Psoas muscle (tissue), 8 donors: ENCODE results near the gene KYAT1. TPM values are rescaled to one million over a fixed set of nuclear protein-coding genes. Genes with fewer than 3 reads are reported as not detected.

ENCODE experiments used
- ATAC-seq, 4 donors: fragments of 200-7000 bp; cut with Tn5 transposase; one replicate each; pipeline ENCODE4 v1.9.1; 2020; ENCODE audit warnings: moderate library complexity in 3 of 4, mild to moderate bottlenecking in 2 of 4
- DNase-seq, 2 donors: peaks; one replicate each; pipeline ENCODE4 v3.0.0-alpha.2; 2020
- H3K27ac ChIP-seq: fragments of 200-600 bp; one replicate; pipeline ENCODE4 v1.8.0; 2022
- H3K27me3 ChIP-seq, 3 donors: fragments of 200-600 bp in 1 of 3; one replicate each; pipeline versions ENCODE4 v1.6.1 to v1.8.0; 2013 to 2022; ENCODE audit warnings: low read length in 2 of 3, mild to moderate bottlenecking in 2 of 3, moderate library complexity in 1 of 3; ENCODE audit not compliant: insufficient read depth in 3 of 3
- H3K36me3 ChIP-seq, 2 donors: fragments of 200-600 bp in 1 of 2; one replicate each; pipeline versions ENCODE4 v1.6.1 to v1.8.0; 2013 to 2022; ENCODE audit warnings: low read depth in 1 of 2, mild to moderate bottlenecking in 1 of 2, moderate library complexity in 1 of 2; ENCODE audit not compliant: insufficient read depth in 1 of 2
- H3K4me1 ChIP-seq: fragments of 200-600 bp; one replicate; pipeline ENCODE4 v1.8.0; 2022
- H3K4me3 ChIP-seq: fragments of 200-600 bp; one replicate; pipeline ENCODE4 v1.8.0; 2022; ENCODE audit warnings: mild to moderate bottlenecking
- H3K9me3 ChIP-seq: fragments of 200-600 bp; one replicate; pipeline ENCODE4 v1.8.0; 2022
- WGBS, 3 donors: extraction: QIAGEN DNeasy Blood & Tissue Kit; methylation state at CpG; one replicate each; pipeline versions ENCODE4 v1.1.6 to v1.1.7; 2013; 5-methylcytosine and 5-hydroxymethylcytosine counted together
- intact Hi-C, 2 donors: fragments of 100-400 bp; cut with DNase I; formaldehyde crosslinking; loops; one replicate each; pipeline versions ENCODE4 v1.11.0 to v1.14.2; 2022
- polyA plus RNA-seq, 3 donors: library from polyadenylated mRNA; stranded (reverse); fragments of 200-250 nt; gene quantifications; one replicate each; pipeline ENCODE4 v1.2.3, GENCODE V29; 2013
- total RNA-seq, 4 donors: library from RNA; stranded (reverse); fragmentation: NEBNext Ultra II Directional in 2 of 4; extraction: Animal tissue kit (Norgen Biotek cat#: 25700) in 2 of 4; gene quantifications; one replicate each; pipeline versions ENCODE4 v1.2.1 to v1.2.4, GENCODE V29; 2021 to 2023
- TF ChIP-seq, protein P1 (sequence below): fragments of 200-600 bp; IDR thresholded peaks from one replicate; pipeline ENCODE4 v1.8.0; 2022; ENCODE audit warnings: antibody characterized with exemption
- donor health status: healthy with polysubstance abuse.
- donor health status: DM: no; HTN: no; CAD: no; lungs with moderate emphysema.
- donor health status: Bipolar disorder and iron deficiency.
- donor health status: healthy.
- donor health status: DM: yes; HTN: yes; CAD: no.
- donor health status: DM: no; HTN: no; CAD: no.
- donor health status: DM: no; HTN: no; CAD: no.
- donor health status: DM: yes; HTN: yes; CAD: no.

The KYAT1 gene
- total and polyA plus RNA-seq, 7 donors, result 6.4 to 12.0 (median 7.5) TPM

DNA sequence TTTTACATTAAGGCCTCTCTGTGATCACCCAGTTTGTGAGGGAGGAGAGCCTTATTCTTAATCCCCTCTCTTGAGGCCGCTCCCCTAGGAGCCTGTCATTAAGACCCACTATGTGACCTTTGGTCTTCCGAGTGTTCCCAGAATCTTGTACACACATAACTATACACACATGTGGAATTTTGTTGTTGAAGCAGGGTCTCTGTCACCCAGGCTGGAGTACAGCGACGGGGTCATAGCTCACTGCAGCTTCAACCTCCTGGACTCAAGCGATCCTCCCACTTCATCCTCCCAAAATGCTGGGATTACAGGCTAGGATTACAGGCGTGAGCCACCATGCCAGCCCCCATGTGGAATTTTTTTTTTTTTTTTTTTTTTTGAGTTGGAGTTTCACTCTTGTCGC, 24.2 kb upstream of the KYAT1 start:
- WGBS, 3 donors, result 92 to 93% (median 93%) methylated on average over 7 of the region's 7 CpGs
- no peak overlapping the region for H3K27ac ChIP-seq
- TF ChIP-seq, protein P1, sequence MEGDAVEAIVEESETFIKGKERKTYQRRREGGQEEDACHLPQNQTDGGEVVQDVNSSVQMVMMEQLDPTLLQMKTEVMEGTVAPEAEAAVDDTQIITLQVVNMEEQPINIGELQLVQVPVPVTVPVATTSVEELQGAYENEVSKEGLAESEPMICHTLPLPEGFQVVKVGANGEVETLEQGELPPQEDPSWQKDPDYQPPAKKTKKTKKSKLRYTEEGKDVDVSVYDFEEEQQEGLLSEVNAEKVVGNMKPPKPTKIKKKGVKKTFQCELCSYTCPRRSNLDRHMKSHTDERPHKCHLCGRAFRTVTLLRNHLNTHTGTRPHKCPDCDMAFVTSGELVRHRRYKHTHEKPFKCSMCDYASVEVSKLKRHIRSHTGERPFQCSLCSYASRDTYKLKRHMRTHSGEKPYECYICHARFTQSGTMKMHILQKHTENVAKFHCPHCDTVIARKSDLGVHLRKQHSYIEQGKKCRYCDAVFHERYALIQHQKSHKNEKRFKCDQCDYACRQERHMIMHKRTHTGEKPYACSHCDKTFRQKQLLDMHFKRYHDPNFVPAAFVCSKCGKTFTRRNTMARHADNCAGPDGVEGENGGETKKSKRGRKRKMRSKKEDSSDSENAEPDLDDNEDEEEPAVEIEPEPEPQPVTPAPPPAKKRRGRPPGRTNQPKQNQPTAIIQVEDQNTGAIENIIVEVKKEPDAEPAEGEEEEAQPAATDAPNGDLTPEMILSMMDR, result no peak
- no peak overlapping the region for H3K4me3 ChIP-seq
- intact Hi-C loops, result no loop called here
- peaks cover 13% of the 10 kb centered on the region for H3K4me1 ChIP-seq
- DNase-seq (no peak), ATAC-seq (no peak)
- H3K36me3 ChIP-seq, result peaks cover 0 to 39% of the 10 kb centered on the region in 2 donors
- H3K27me3 ChIP-seq, result no peaks in the 10 kb centered on the region
- H3K9me3 ChIP-seq, result no peaks in the 10 kb centered on the region

DNA sequence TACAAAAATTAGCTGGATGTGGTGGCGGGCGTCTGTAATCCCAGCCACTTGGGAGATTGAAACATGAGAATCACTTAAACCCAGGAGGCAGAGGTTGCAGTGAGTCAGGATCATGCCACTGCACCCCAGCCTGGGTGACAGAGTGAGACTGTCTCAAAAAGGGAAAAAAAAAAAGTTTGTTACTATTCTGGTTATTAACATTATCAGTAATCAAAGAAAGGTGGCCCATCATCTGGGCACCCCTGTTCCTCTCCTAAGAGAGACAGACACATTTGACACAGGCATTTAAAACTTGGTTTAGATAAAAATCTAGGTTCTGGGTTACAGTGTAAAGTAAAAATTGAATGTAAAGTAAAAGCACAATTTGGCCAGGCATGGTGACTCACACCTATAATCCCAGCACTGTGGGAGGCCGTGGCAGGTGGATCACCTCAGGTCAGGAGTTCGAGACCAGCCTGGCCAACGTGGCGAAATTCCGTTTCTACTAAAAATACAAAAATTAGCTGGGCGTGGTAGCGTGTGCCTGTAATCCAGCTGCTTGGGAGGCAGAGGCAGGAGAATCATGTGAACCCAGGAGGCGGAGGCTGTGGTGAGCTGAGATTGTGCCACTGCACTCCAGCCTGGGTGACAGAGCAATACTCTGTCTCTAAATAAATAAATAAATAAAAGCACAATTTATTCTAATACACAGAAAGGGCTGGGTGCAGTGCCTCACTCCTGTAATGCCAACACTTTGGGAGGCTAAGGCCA, 22.3 kb upstream of the KYAT1 start:
- DNase-seq, result no peak
- no peaks in the 10 kb centered on the region for H3K4me1 ChIP-seq
- ATAC-seq, result no peak
- peaks cover 0 to 33% of the 10 kb centered on the region in 2 donors for H3K36me3 ChIP-seq
- H3K27ac ChIP-seq, result no peak overlapping the region
- TF ChIP-seq, protein P1, result no peak
- 82 to 92% (median 86%) methylated on average over 10 of the region's 10 CpGs for WGBS, 3 donors
- no peaks in the 10 kb centered on the region for H3K9me3 ChIP-seq
- no peaks in the 10 kb centered on the region for H3K27me3 ChIP-seq
- H3K4me3 ChIP-seq, result no peak overlapping the region
- intact Hi-C loops, result no loop called here

DNA sequence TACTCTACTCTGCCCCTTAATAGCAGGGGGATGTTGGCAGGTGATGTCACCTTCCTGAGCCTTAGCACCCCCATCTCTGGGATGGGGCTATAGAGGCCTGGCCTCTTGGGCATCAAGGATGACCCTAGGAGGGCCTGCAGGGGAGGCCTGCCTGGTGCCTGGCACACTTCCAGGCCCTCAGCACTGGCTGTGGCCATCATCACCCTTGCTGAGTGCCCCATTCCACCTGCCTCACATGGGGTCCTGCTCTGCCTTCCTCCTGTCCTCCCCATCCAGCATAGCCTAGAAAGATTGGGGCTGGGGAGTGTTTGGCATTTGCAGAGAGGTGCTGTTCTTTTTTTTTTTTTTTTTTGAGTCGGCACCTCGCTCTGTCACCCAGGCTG, 21.3 kb upstream of the KYAT1 start:
- ATAC-seq, result no peak
- WGBS, 3 donors, result 83 to 94% (median 86%) methylated on average over 2 of the region's 2 CpGs
- H3K4me1 ChIP-seq, result no peaks in the 10 kb centered on the region
- intact Hi-C loops, result no loop called here
- H3K36me3 ChIP-seq, result peaks cover 2 to 31% of the 10 kb centered on the region in 2 donors
- H3K27ac ChIP-seq, result peak overlapping the region; percentile 53
- TF ChIP-seq, protein P1, result no peak
- no peak for DNase-seq
- no peaks in the 10 kb centered on the region for H3K9me3 ChIP-seq
- no peak overlapping the region for H3K4me3 ChIP-seq
- H3K27me3 ChIP-seq, result no peaks in the 10 kb centered on the region

DNA sequence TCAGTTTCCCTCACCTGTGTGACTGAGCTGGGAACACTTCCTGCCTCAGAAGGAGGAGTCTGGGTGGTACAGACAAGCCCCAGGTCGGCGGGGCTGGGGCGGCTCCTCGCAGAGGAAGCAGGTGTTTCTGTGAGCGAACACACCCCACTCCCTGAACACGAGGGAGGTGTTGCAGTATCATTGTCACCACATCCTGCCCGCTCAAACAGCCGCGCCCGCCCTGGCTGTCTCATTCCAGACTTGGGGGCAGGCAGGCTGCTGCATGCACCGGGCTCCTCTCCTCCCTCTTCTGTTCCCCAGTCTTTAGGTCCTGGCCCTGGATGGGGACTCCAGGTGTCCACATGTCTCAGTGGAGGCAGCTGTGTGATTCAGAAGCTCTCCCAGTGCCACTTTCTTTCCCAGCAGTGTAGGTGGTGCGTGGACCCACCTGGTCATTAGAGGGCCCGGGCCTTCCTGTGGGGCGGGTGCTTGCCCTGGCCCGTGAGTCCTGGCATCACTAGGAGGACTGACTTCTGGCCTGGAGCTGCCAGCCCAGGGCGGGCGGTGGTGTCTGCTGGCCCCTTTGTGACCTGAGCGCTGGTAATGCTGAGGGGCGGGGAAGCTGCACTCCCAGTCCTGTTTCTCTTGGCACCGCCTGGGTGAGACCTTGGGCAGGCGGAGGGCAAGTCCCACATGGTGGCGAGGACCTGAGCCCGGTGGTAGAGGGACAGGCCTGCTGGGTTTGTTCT, 20.8 kb upstream of the KYAT1 start:
- intact Hi-C loops, result no loop called here
- Histone ChIP-seq H3K36me3 (peaks cover 2 to 27% of the 10 kb centered on the region in 2 donors), H3K27ac (peak overlapping the region; percentile 53), H3K27me3 (no peaks in the 10 kb centered on the region), H3K4me3 (no peak overlapping the region), H3K4me1 (no peaks in the 10 kb centered on the region), H3K9me3 (no peaks in the 10 kb centered on the region)
- DNase-seq (no peak), ATAC-seq (peak in 3 of 4 donors; percentile 19 to 46 (median 40))
- WGBS, 3 donors, result 78 to 79% (median 79%) methylated on average over 20 to 23 of the region's 23 CpGs
- TF ChIP-seq, protein P1, result no peak
